NB4 (cell line): ENCODE measurements around the gene CCDC171.

ENCODE experiments used
- DNase-seq: peaks from one replicate; pipeline ENCODE4 v3.0.0; 2010; ENCODE audit warnings: low read depth
- H3K4me3 ChIP-seq: one replicate; pipeline ENCODE4 v1.5.1; 2011; ENCODE audit warnings: mild to moderate bottlenecking, low read depth, low read length, moderate library complexity
- CTCF ChIP-seq: IDR thresholded peaks from one replicate; pipeline ENCODE4 v1.5.1; 2012; ENCODE audit warnings: low read depth, low read length
- MYC ChIP-seq: IDR thresholded peaks from 2 replicates; pipeline ENCODE4 v1.6.1; 2011; ENCODE audit warnings: low read depth, low read length
- POLR2A ChIP-seq: IDR thresholded peaks from 2 replicates; pipeline ENCODE4 v1.6.1; 2011; ENCODE audit warnings: mild to moderate bottlenecking; ENCODE audit not compliant: insufficient read length; ENCODE audit errors: extremely low read depth
- TF ChIP-seq, protein P1 (sequence below): IDR thresholded peaks from 2 replicates; pipeline ENCODE4 v1.6.1; 2011; ENCODE audit warnings: low read depth, low read length

The CCDC171 gene

DNA sequence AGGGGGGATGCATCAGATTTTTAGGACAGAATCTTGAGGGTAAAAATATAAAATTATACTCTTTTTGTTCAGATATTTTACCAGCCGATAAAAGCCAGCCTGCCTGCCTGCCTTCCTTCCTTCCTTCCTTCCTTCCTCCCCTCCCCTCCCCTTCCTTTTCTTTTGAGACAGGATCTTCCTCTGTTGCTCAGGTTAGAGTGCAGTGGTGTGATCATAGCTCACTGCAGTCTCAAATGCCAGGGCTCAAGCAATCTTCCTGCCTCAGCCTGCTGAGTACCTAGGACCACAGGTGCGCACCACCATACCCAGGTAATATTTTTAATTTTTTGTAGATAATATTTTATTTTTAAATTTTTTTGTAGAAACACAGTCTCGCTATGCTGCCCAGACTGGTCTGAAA lies 330.0 kb downstream of the CCDC171 start:
- no peak overlapping the region for H3K4me3 ChIP-seq
- TF ChIP-seq CTCF = no peak
- TF ChIP-seq POLR2A = no peak
- TF ChIP-seq, protein P1, sequence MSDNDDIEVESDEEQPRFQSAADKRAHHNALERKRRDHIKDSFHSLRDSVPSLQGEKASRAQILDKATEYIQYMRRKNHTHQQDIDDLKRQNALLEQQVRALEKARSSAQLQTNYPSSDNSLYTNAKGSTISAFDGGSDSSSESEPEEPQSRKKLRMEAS = no peak
- TF ChIP-seq MYC = no peak

DNA sequence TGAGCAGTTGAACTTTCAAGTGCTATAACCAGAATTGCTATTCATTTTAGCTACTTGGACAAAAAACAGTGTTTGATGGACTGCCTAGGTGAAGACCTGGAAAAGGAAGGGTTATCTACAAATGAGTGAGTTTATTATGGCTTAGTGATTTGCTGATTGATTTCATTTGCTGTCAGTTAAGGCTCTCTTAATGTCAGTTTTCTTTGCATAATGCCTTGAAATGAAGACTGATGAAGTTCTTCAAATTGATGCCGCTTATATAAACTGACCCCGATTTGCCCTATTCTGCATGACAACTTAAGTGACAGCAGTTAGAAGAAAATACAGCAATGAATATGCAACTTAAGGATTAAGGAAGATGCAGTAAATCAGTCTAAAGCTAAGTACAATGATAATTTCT lies 332.6 kb downstream of the CCDC171 start:
- H3K4me3 ChIP-seq = no peak overlapping the region
- TF ChIP-seq, protein P1 = no peak
- no peak for TF ChIP-seq CTCF
- no peak for TF ChIP-seq POLR2A
- TF ChIP-seq MYC = no peak
- no peak for DNase-seq

More for the DNA sequence above, 330.0 kb downstream of the CCDC171 start:
- no peak for DNase-seq

DNA sequence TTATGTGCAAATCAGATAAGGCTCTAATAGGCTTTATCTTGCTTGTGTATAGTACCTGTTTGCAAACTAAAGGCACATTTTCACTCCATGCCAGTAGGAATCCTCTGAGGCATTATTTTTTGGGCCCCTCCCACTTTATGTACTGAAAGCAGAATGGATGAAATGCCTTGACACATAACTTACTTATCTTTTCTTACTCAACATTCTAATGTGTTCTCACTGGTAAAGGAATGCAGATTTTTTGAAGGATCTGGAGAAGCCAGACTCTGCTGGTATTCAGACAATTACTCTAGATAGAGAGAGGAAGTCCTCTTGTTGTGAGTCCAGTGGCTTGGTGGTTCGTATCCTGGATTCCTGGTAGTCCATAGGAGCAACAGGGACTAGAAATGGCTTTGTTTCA lies 336.7 kb downstream of the CCDC171 start:
- H3K4me3 ChIP-seq = no peak overlapping the region
- TF ChIP-seq MYC (no peak), CTCF (no peak)
- TF ChIP-seq, protein P1 = no peak
- no peak for DNase-seq

GRCh38 chr9:15901572-15901971 lies 348.7 kb downstream of the CCDC171 start:
- no peak for DNase-seq
- TF ChIP-seq MYC (no peak), CTCF (no peak), POLR2A (no peak)
- TF ChIP-seq, protein P1 = no peak
- no peak overlapping the region for H3K4me3 ChIP-seq

GRCh38 chr9:15909297-15909696 lies 356.5 kb downstream of the CCDC171 start:
- TF ChIP-seq, protein P1 = no peak
- TF ChIP-seq MYC = no peak
- TF ChIP-seq POLR2A = no peak
- no peak for TF ChIP-seq CTCF
- H3K4me3 ChIP-seq = no peak overlapping the region
- no peak for DNase-seq

DNA sequence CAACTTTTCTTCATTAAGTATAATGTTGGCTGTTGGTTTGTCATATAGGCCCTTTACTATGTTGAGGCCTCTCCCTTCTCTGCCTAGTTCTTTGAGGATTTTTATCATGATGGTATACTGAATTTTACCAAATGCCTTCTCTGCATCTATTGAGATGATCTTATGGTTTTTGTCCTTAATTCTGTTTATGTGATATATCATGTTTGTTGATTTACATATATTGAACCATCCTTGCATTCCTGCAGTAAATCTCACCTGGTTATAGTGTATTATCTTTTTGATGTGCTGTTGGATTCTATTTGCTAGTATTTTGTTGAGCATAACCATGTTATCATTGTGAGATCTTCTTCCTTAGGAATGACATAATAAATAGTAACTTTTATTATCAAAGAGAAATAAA lies 362.9 kb downstream of the CCDC171 start:
- DNase-seq = no peak
- TF ChIP-seq MYC = no peak
- no peak for TF ChIP-seq POLR2A
- TF ChIP-seq, protein P1 = no peak
- TF ChIP-seq CTCF = no peak
- H3K4me3 ChIP-seq = no peak overlapping the region
